ENCODE data around the gene MBLAC1. TPM values are rescaled to one million over a fixed set of nuclear protein-coding genes. Genes with fewer than 3 reads are reported as not detected.

Gene MBLAC1
- total and polyA plus RNA-seq, 2 donors (not counting 1 experiment from before 2014, with no cell fraction given): 1.6 to 4.5 TPM

DNA sequence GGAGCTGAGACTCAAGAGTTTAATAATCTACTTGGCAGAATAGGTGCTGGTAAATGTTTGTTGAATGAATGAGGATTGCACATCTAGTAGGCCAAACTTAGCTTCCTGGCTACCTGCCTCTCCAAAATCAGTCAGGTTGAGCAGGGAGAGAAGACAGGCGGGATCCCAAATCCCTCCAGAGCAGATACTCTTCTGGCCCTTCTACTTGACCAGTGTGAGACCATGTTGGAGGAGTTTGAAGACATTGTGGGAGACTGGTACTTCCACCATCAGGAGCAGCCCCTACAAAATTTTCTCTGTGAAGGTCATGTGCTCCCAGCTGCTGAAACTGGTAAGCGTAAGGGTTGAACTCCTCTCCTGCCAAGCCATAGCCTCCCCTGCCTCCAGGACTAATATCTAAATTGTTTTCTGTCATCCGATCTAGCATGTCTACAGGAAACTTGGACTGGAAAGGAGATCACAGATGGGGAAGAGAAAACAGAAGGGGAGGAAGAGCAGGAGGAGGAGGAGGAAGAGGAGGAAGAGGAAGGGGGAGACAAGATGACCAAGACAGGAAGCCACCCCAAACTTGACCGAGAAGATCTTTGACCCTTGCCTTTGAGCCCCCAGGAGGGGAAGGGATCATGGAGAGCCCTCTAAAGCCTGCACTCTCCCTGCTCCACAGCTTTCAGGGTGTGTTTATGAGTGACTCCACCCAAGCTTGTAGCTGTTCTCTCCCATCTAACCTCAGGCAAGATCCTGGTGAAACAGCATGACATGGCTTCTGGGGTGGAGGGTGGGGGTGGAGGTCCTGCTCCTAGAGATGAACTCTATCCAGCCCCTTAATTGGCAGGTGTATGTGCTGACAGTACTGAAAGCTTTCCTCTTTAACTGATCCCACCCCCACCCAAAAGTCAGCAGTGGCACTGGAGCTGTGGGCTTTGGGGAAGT lies 2.2 kb upstream of the MBLAC1 start:
- Histone ChIP-seq H3K4me1 (ENCODE audit: control insufficient read depth in 2 of 2, insufficient read depth in 2 of 2, low read length in 2 of 2) (peaks cover 29 to 42% of the 10 kb centered on the region in 2 donors), H4K20me1 (ENCODE audit: control insufficient read depth, insufficient read depth, low read length, poor library complexity, severe bottlenecking) (no peaks in the 10 kb centered on the region), H3K79me2 (ENCODE audit: control insufficient read depth, insufficient read depth, low read length) (peaks cover 23% of the 10 kb centered on the region), H3K9ac (ENCODE audit: low read length) (no peak overlapping the region), H3K9me3 (ENCODE audit: control extremely low read depth in 1 of 3, control insufficient read depth in 2 of 3, insufficient read depth in 1 of 3, low read length in 2 of 3) (no peaks in the 10 kb centered on the region), H3K27ac (ENCODE audit: low read length in 2 of 2) (peak overlapping the region in 1 of 2 donors; percentile 19), H3K4me2 (replicated peaks; ENCODE audit: low read depth, low read length, poor library complexity, severe bottlenecking) (peak overlapping the region; percentile 1), H3K27me3 (replicated peaks in 1 of 4; ENCODE audit: control extremely low read depth in 1 of 4, control insufficient read depth in 3 of 4, insufficient read depth in 4 of 4, low read length in 3 of 4) (no peaks in the 10 kb centered on the region), H3K36me3 (replicated peaks in 1 of 2; ENCODE audit: control extremely low read depth in 1 of 2, control insufficient read depth in 1 of 2, extremely low read depth in 1 of 2, insufficient read depth in 2 of 2, low read length in 1 of 2) (no peaks in the 10 kb centered on the region), H2AFZ (ENCODE audit: insufficient read depth, low read depth, low read length, poor library complexity, severe bottlenecking) (no peak overlapping the region), H3K4me3 (ENCODE audit: control extremely low read depth in 1 of 5, extremely low read depth in 1 of 5, insufficient read depth in 1 of 5, low read depth in 2 of 5, low read length in 4 of 5) (no peak overlapping the region)
- no peak for ATAC-seq (ENCODE audit: low read depth)
- TF ChIP-seq, protein P1, sequence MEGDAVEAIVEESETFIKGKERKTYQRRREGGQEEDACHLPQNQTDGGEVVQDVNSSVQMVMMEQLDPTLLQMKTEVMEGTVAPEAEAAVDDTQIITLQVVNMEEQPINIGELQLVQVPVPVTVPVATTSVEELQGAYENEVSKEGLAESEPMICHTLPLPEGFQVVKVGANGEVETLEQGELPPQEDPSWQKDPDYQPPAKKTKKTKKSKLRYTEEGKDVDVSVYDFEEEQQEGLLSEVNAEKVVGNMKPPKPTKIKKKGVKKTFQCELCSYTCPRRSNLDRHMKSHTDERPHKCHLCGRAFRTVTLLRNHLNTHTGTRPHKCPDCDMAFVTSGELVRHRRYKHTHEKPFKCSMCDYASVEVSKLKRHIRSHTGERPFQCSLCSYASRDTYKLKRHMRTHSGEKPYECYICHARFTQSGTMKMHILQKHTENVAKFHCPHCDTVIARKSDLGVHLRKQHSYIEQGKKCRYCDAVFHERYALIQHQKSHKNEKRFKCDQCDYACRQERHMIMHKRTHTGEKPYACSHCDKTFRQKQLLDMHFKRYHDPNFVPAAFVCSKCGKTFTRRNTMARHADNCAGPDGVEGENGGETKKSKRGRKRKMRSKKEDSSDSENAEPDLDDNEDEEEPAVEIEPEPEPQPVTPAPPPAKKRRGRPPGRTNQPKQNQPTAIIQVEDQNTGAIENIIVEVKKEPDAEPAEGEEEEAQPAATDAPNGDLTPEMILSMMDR (IDR thresholded peaks at IDR 0.05): no peak
- TF ChIP-seq EZH2 (IDR thresholded peaks at IDR 0.05; ENCODE audit: borderline replicate concordance, insufficient read depth, low read depth, low read length, poor library complexity, severe bottlenecking): no peak
- ChIA-PET CTCF (interaction anchor here (0.6 to 2.9 kb wide), 7 partner anchors 8 to 773 kb away, joined by 3 to 25 read pairs (median 5); partner anchors contain the start of genes AP4M1 and MCM7), POLR2A (interaction anchor here (0.6 to 2.6 kb wide), 6 partner anchors 23 to 490 kb away, joined by 3 to 37 read pairs (median 4); partner anchors contain the start of genes AP4M1, MCM7 and ZCWPW1)
- intact Hi-C loops (cut with micrococcal nuclease): no loop called here
- DNase-seq: no peak
- no peaks in the 10 kb centered on the region for H3K27me3 Mint-ChIP-seq
- 58% methylated on average over 2 of the region's 4 CpGs for WGBS (ENCODE audit: insufficient coverage)
- peak overlapping the region; percentile 32 for H3K4me3 Mint-ChIP-seq
- no peaks in the 10 kb centered on the region for H3K9me3 Mint-ChIP-seq (ENCODE audit: insufficient read depth)
- H3K4me1 Mint-ChIP-seq: peaks cover 46% of the 10 kb centered on the region
- peak overlapping the region; percentile 46 for H3K27ac Mint-ChIP-seq

All from B cell (primary cell).